ENCODE measurements around the gene PGM3.

PGM3 gene

GRCh38 chr6:83192871-83193746 is at the start of gene PGM3, which contains the start of gene RWDD2A:
Gene PGM3, minus strand, starts transcription at chr6:83193265. Its CDS starts 2,253 bp downstream, at chr6:83191012.
Gene RWDD2A, plus strand, starts transcription at chr6:83193357. Its CDS starts 1,095 bp downstream, at chr6:83194452.
- no peak for TF ChIP-seq CTCF (IDR thresholded peaks at IDR 0.05)

- TF ChIP-seq CTCF (IDR thresholded peaks at IDR 0.05), result no peak
These were observed 38.1 kb upstream of the PGM3 start for GRCh38 chr6:83231146-83231545.

GRCh38 chr6:83226517-83226916 is 33.5 kb upstream of the PGM3 start:
- no peak for TF ChIP-seq CTCF (IDR thresholded peaks at IDR 0.05)

GRCh38 chr6:83221889-83222479 is 28.9 kb upstream of the PGM3 start:
- TF ChIP-seq CTCF (IDR thresholded peaks at IDR 0.05), result peak; percentile 54

- no peak for TF ChIP-seq CTCF (IDR thresholded peaks at IDR 0.05)
These were observed 28.2 kb upstream of the PGM3 start for GRCh38 chr6:83221276-83221675.

GRCh38 chr6:83220121-83220520 is 27.1 kb upstream of the PGM3 start:
- TF ChIP-seq CTCF (IDR thresholded peaks at IDR 0.05), result no peak

- no peak for TF ChIP-seq CTCF (IDR thresholded peaks at IDR 0.05)
These were observed 25.6 kb upstream of the PGM3 start for GRCh38 chr6:83218646-83219045.
